ENCODE measurements around the gene PLSCR2.
A peak's percentile ranks its signal among the peaks of the same experiment; 100 is the strongest.

The PLSCR2 gene, protein sequence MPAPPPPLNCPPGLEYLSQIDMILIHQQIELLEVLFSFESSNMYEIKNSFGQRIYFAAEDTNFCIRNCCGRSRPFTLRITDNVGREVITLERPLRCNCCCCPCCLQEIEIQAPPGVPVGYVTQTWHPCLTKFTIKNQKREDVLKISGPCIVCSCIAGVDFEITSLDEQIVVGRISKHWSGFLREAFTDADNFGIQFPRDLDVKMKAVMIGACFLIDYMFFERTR

DNA sequence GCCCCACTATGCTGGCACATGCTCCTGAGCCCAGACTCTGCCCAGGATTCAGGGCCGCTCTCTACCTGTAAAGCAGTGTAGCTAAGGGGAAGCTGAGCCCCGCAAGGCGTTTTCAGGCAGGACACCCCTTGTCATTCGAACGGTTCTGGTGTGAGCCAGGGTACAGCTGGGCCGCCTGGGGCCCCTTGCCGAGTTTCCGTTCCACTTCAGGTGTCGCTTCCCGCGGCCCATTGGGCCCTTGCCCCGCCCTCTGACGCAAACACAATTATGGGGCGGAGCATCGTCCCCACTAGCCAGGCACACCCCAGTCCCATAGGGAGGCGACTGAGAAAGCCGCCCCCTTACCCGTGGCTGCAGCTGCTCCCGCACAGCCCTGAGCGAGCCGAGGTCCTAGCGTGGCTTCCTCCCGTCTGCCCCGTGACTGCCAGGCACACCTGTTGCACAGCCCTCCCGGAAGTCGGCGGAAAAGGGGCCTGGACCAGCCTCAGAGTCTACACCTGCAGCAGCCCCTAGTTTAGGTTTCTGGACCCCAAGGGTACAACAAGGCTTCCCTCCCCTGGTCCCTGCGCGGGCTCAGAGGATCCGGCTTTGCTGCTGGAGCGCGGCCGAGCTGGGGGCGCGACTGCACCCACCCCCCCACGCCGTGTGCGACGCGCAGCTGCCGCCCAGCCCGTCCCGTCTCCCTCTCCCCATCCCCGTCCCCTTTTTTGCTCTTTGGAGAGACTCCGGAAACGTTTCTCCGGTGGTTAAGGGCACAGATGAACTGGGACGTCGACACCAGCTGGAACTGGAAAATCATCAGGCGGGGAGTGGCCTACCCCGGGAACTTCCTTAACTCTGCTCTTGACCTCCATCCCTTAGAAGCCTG lies at the start of gene PLSCR2:
Gene PLSCR2 (minus strand): TSS at position 412 of the 868 bp plus-strand sequence. CDS start 9,657 bp downstream, outside the sequence.
- peak within 1 kb of the TSS; percentile 74 for H3K4me3 Mint-ChIP-seq
- H3K27ac Mint-ChIP-seq = peak within 1 kb of the TSS; percentile 79
- peak; percentile 87 for DNase-seq
- no peaks in the 10 kb centered on the region for H3K9me3 Mint-ChIP-seq
- H3K27me3 Mint-ChIP-seq = peaks cover 4% of the 10 kb centered on the region
- no peaks in the 10 kb centered on the region for H3K36me3 Mint-ChIP-seq (ENCODE audit: low read depth)
- peaks cover 18% of the 10 kb centered on the region for H3K4me1 Mint-ChIP-seq (ENCODE audit: low read depth)

DNA sequence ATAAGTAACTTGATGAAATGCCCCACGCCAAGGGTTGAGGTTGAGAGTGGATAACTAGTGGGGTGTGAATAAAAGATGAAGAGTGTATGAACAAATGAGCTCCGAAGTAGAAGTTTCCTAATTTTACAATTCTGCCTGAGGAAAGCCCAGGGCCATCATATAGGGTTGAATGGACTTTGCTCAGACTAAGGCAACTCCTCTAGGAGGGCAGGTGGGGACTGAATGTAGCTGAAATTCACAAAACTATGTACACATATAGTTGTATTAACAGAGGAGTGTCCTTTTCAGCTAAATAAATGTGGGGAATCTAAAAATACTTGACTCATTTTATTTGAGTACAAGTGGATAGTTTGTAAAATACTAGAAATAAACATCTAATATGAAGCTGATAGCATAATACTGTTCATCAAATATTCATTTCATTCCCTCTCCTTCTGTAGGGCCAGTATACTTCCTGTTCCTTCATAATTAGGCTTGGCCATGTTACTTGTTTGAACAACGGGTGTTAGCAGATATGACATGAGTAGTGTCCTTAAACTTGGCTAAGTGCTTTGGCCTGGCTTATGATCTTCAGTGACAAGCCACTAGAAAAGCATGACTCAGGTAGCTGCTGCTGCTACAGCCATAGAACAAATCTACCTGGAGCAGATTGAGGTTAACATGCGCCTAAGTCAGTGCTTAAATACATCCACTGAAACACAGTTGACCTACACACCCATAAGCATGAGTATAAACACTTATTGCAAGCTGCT lies 48.5 kb upstream of the PLSCR2 start:
- H3K4me1 Mint-ChIP-seq (ENCODE audit: low read depth) = peaks cover 27% of the 10 kb centered on the region
- no peak overlapping the region for H3K27ac Mint-ChIP-seq
- H3K36me3 Mint-ChIP-seq (ENCODE audit: low read depth) = peaks cover 74% of the 10 kb centered on the region
- no peaks in the 10 kb centered on the region for H3K9me3 Mint-ChIP-seq
- no peak overlapping the region for H3K4me3 Mint-ChIP-seq
- no peak for DNase-seq
- no peaks in the 10 kb centered on the region for H3K27me3 Mint-ChIP-seq

DNA sequence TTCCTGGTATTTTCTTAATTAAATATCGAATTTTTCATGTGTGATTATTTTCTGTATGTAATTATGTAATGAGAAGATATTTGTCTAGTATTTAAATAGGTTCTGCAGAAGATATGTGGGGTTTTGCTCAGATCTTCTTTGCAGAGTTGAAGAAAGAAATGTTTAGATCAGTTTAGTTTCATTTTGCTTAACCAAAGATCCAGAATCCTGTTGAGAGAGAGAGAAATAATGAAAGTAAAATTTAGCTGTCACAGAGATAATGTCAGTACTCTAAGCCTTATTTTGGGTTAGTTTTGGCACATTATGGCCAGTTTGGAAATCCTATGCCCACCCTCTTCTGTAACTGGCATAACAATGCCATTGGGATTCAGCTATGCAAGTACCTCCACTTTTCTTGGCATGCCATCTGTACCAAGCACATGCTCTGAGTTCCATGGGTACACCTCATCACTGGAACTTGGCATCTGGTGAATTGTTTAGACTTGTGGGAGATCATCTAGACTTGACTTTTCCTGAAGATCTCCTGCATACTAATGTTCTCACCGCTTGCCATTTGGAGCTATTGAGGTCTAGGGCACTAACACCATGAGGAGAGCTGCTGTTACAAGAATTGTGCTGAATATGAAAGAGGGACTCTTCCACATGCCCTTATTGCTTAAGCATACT lies 44.2 kb upstream of the PLSCR2 start:
- Mint-ChIP-seq H3K27me3 (no peaks in the 10 kb centered on the region), H3K4me3 (no peak overlapping the region), H3K27ac (no peak overlapping the region), H3K36me3 (ENCODE audit: low read depth) (peaks cover 50% of the 10 kb centered on the region), H3K4me1 (ENCODE audit: low read depth) (peaks cover 23% of the 10 kb centered on the region), H3K9me3 (no peaks in the 10 kb centered on the region)
- no peak for DNase-seq

DNA sequence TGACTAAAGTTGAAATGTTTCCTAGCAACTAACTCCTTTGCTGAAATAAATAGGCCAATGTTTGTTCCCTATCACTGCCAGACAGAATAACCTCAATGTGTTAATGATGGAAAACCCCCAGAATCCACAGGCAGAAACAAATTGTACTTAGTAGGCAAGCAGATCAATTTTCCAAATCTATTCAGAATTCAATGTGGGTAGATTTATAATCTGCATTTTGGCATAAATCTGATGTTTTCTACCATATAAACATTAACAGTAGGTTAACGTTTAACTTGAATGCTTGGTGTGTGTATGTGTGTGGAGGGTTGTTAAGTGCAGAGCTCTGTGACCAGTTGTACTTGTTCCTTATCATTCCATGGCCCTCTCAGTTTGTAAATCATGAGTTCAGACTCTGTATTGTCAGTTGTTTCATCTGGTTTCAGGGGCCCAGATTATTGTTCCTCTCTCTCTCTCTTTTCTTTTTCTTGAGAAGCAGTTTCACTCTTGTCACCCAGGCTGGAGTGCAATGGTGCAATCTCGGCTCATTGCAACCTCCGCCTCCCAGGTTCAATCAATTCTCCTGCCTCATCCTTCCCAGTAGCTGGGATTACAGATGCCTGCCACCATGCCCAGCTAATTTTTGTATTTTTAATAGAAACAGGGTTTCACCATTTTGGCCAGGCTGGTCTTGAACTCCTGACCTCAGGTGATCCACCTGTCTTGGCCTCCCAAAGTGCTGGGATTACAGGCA lies 42.2 kb upstream of the PLSCR2 start:
- Mint-ChIP-seq H3K27ac (no peak overlapping the region), H3K4me3 (no peak overlapping the region)

DNA sequence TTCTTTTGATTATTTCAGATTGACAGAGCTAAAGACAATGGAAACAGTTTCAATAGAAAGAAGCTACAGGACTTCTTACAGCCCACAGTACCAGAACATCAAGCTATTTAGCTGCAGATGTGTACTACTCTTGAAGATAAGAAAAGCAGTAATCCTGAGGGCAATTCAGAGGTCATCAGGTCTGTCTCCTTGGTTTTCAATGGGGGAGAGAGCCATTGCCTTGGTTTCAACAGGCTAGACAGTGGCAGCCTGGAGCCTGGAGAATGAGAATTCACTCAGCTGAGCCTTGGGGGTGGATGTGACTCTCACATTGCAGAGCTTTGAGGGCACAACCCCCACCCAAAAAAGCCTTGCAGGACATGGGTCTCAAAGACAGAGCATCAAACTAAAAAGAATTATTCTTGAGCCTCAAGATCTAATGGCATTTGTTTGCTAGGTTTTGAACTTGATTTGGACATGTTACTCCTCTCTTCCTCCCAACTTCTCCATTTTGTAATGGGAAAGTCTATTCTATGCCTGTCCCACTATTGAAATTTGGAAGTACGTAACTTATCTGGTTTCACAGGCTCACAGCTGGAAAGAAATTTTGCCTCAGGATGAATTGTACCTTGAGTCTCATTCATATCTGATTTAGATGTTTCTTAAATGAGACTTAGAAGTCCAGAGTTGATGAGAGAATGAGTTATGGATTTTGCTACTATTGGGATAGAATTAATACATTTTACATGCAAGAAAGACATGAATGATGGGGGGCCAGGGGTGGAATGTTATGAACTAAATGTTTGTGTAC lies 38.2 kb upstream of the PLSCR2 start:
- Mint-ChIP-seq H3K4me3 (no peak overlapping the region), H3K27ac (no peak overlapping the region), H3K9me3 (no peaks in the 10 kb centered on the region), H3K27me3 (no peaks in the 10 kb centered on the region), H3K36me3 (ENCODE audit: low read depth) (peaks cover 11% of the 10 kb centered on the region), H3K4me1 (ENCODE audit: low read depth) (peaks cover 12% of the 10 kb centered on the region)
- no peak for DNase-seq

More for the DNA sequence above, 42.2 kb upstream of the PLSCR2 start:
- Mint-ChIP-seq H3K27me3 (no peaks in the 10 kb centered on the region), H3K9me3 (no peaks in the 10 kb centered on the region), H3K36me3 (ENCODE audit: low read depth) (peaks cover 40% of the 10 kb centered on the region), H3K4me1 (ENCODE audit: low read depth) (peaks cover 22% of the 10 kb centered on the region)
- no peak for DNase-seq

DNA sequence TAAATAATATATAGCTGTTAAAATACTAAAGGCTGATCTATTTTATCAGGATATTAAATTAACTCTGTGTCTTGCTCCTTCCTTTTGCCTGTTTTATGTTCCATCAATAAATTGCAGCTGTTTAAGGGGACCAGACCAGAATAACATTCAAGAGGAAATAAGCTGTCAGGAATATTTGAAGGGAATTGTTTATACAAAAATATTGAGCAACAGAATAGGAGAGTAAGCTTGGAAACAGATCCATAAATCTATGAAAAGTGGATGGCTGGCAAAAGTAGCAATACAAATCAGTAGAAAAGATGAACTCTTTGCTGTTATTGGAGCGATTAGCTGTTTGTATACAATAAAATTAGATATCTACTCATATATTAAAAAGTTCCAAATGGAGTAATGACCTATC lies 36.2 kb upstream of the PLSCR2 start:
- H3K4me1 Mint-ChIP-seq (ENCODE audit: low read depth) = peaks cover 21% of the 10 kb centered on the region
- no peak for DNase-seq
- H3K4me3 Mint-ChIP-seq = no peak overlapping the region
- H3K27ac Mint-ChIP-seq = no peak overlapping the region
- H3K36me3 Mint-ChIP-seq (ENCODE audit: low read depth) = no peaks in the 10 kb centered on the region
- H3K9me3 Mint-ChIP-seq = no peaks in the 10 kb centered on the region
- no peaks in the 10 kb centered on the region for H3K27me3 Mint-ChIP-seq

DNA sequence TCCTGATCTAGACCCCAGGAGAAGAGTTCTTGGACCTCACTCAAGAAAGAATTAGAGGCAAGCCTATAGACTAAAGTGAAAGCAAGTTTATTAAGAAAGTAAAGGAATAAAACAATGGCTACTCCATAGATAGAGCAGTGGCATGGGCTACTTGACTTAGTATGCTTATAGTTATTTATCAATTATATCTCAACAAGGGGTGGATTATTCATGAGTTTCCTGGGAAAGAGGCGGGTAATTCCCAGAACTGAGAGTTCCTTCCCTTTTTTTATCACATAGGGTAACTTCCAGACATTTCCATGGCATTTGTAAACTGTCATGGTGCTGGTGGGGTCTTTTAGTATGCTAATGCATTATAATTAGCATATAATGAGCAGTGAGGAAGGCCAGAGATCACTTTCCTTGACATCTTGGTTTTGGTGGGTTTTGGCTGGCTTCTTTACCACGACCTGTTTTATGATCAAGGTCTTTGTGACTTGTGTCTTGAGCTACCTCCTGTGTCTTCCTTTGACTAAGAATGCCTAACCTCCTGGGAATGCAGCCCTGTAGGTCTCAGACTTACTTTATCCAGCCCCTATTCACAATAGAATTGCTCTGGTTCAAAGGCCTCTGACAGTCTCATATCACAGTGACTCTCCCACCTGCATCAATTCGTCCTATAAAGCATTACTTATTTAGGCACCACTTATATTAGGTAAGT lies 35.3 kb upstream of the PLSCR2 start:
- DNase-seq = no peak
- no peaks in the 10 kb centered on the region for H3K9me3 Mint-ChIP-seq
- H3K27ac Mint-ChIP-seq = no peak overlapping the region
- H3K36me3 Mint-ChIP-seq (ENCODE audit: low read depth) = no peaks in the 10 kb centered on the region
- peaks cover 21% of the 10 kb centered on the region for H3K4me1 Mint-ChIP-seq (ENCODE audit: low read depth)
- H3K4me3 Mint-ChIP-seq = no peak overlapping the region
- H3K27me3 Mint-ChIP-seq = no peaks in the 10 kb centered on the region

DNA sequence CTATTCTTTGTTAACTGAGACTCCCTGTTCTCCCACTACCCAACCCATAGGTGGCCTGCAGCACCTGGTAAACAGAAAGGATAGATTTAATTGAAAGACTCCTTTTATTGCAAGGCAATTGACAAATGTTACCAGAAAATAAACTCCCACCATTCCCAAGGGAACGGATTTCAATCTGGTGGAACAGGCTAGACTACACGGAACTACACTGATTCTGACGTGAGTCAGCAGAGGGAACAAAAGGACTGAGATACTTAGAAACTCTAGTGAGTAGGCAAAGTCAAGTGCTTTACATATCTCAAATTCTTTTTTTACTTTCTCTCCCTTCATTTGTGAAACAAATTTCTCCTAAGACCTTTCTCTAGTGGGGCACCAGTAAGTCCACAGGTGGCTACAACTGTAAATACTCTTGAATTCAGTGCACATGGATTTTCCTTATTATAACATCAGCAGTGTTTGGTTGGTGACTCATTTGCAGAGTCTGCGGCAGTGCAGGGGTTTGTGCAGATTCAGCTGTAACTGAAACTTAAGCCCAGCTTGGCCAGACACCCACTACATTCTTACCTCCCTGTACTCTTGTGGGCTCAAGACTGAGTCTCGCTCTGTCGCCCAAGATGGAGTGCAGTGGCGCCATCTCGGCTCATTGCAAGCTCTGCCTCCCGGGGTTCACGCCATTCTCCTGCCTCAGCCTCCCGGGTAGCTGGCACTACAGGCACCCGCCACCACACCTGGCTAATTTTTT lies 34.3 kb upstream of the PLSCR2 start:
- no peak overlapping the region for H3K27ac Mint-ChIP-seq
- H3K9me3 Mint-ChIP-seq = no peaks in the 10 kb centered on the region
- no peaks in the 10 kb centered on the region for H3K36me3 Mint-ChIP-seq (ENCODE audit: low read depth)
- peaks cover 21% of the 10 kb centered on the region for H3K4me1 Mint-ChIP-seq (ENCODE audit: low read depth)
- no peak overlapping the region for H3K4me3 Mint-ChIP-seq
- no peaks in the 10 kb centered on the region for H3K27me3 Mint-ChIP-seq
- no peak for DNase-seq

DNA sequence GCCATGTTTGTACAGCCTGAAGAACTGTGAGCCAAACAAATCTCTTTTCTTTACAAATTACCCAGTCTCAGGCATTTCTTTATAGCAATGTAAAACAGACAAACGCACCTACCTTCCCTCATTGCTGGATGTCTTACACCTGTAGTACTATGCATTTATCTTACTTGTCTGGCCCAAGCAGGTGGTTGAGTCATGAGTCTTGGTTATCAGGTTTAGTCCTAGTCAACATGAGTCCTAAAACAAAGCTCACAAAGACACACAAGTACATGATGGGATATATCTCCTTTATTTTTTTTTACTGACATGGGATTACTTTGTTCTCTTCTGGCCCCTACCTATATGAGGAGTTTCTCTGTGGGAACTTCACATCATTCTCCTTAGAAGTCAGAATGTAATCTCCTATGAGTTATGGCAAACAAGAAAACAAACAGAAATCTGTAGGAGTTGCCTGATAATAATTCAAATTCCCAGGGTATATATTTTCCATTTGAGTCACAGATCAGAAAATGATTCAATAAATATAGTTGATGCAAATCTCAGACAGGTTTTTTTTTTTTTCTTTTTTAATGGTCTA lies 33.6 kb upstream of the PLSCR2 start:
- H3K4me1 Mint-ChIP-seq (ENCODE audit: low read depth) = peaks cover 26% of the 10 kb centered on the region
- no peak overlapping the region for H3K4me3 Mint-ChIP-seq
- H3K27ac Mint-ChIP-seq = no peak overlapping the region
- DNase-seq = no peak
- H3K27me3 Mint-ChIP-seq = no peaks in the 10 kb centered on the region
- H3K9me3 Mint-ChIP-seq = no peaks in the 10 kb centered on the region
- H3K36me3 Mint-ChIP-seq (ENCODE audit: low read depth) = no peaks in the 10 kb centered on the region

DNA sequence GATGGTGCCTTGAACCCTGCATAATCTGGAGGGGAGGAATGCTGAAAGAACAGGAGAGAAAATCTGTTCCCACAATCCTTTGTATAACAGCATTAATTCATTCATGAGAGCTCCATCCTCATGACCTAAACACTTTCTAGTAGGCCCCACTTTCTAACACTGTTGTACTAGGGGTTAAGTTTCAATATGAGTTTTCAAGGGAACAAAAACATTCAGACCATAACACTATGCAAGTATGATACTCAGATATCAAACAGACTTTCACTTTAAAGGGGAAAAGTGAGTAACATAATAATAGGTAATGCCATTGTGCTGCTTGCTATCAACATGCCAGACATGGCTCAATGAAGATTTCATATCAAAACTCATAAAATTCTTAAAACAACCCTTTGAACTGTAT lies 32.4 kb upstream of the PLSCR2 start:
- no peak overlapping the region for H3K4me3 Mint-ChIP-seq
- H3K27ac Mint-ChIP-seq = no peak overlapping the region
- no peak for DNase-seq
- H3K36me3 Mint-ChIP-seq (ENCODE audit: low read depth) = no peaks in the 10 kb centered on the region
- H3K9me3 Mint-ChIP-seq = no peaks in the 10 kb centered on the region
- no peaks in the 10 kb centered on the region for H3K27me3 Mint-ChIP-seq
- peaks cover 30% of the 10 kb centered on the region for H3K4me1 Mint-ChIP-seq (ENCODE audit: low read depth)

DNA sequence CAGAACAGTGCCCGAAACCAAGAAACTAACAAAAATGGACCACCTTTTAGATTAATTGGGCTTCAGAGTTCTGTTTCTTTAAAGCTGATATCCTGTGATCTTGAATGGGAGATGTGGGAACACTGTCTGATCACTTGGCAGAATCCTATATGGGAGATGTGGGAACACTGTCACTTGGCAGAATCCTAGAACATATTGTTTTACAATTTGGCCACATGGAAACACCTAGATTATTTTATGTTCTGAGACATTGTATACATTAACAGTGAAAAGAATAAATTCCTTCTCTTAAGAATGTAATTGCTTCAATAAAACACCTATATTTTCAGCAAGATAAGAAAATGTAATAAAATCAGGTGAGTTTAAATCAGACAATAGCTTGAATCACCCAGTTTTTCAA lies 30.3 kb upstream of the PLSCR2 start:
- no peaks in the 10 kb centered on the region for H3K27me3 Mint-ChIP-seq
- no peak overlapping the region for H3K27ac Mint-ChIP-seq
- no peak overlapping the region for H3K4me3 Mint-ChIP-seq
- H3K36me3 Mint-ChIP-seq (ENCODE audit: low read depth) = no peaks in the 10 kb centered on the region
- peaks cover 36% of the 10 kb centered on the region for H3K4me1 Mint-ChIP-seq (ENCODE audit: low read depth)
- peaks cover 2% of the 10 kb centered on the region for H3K9me3 Mint-ChIP-seq
- no peak for DNase-seq

Data from activated T-cell treated with anti-CD3 and anti-CD28 coated beads, Interleukin-2, amount 50 U/mL, for 24 hours (primary cell).